ENCODE results near the gene EHMT1.

EHMT1 gene

GRCh38 chr9:137829260-137829996, 210.6 kb downstream of the EHMT1 start:
- Histone ChIP-seq H3K27ac (ENCODE audit: poor library complexity, severe bottlenecking) (no peak overlapping the region), H3K36me3 (ENCODE audit: low read depth) (peaks cover 24% of the 10 kb centered on the region), H3K27me3 (ENCODE audit: insufficient read depth, poor library complexity, severe bottlenecking) (no peaks in the 10 kb centered on the region), H3K9me3 (ENCODE audit: severe bottlenecking) (no peaks in the 10 kb centered on the region), H3K4me3 (ENCODE audit: severe bottlenecking) (no peak overlapping the region), H3K4me1 (ENCODE audit: insufficient read depth, poor library complexity, severe bottlenecking) (no peaks in the 10 kb centered on the region)
- no peak for DNase-seq (ENCODE audit: low spot score)
- TF ChIP-seq CTCF (IDR thresholded peaks at IDR 0.05; ENCODE audit: poor library complexity, severe bottlenecking) = no peak
- no peak for ATAC-seq (ENCODE audit: low read depth)

- Histone ChIP-seq H3K4me3 (ENCODE audit: severe bottlenecking) (no peak overlapping the region), H3K36me3 (ENCODE audit: low read depth) (peaks cover 20% of the 10 kb centered on the region), H3K27me3 (ENCODE audit: insufficient read depth, poor library complexity, severe bottlenecking) (no peaks in the 10 kb centered on the region), H3K27ac (ENCODE audit: poor library complexity, severe bottlenecking) (no peak overlapping the region), H3K4me1 (ENCODE audit: insufficient read depth, poor library complexity, severe bottlenecking) (no peaks in the 10 kb centered on the region), H3K9me3 (ENCODE audit: severe bottlenecking) (no peaks in the 10 kb centered on the region)
- no peak for TF ChIP-seq CTCF (IDR thresholded peaks at IDR 0.05; ENCODE audit: poor library complexity, severe bottlenecking)
- DNase-seq (ENCODE audit: low spot score) = no peak
- no peak for ATAC-seq (ENCODE audit: low read depth)
These were observed 213.4 kb downstream of the EHMT1 start for GRCh38 chr9:137832191-137832700.

GRCh38 chr9:137832830-137833590, 214.2 kb downstream of the EHMT1 start:
- H3K9me3 ChIP-seq (ENCODE audit: severe bottlenecking) = no peaks in the 10 kb centered on the region
- TF ChIP-seq CTCF (IDR thresholded peaks at IDR 0.05; ENCODE audit: poor library complexity, severe bottlenecking) = no peak
- no peak overlapping the region for H3K4me3 ChIP-seq (ENCODE audit: severe bottlenecking)
- H3K4me1 ChIP-seq (ENCODE audit: insufficient read depth, poor library complexity, severe bottlenecking) = no peaks in the 10 kb centered on the region
- H3K27ac ChIP-seq (ENCODE audit: poor library complexity, severe bottlenecking) = no peak overlapping the region
- DNase-seq (ENCODE audit: low spot score) (no peak), ATAC-seq (ENCODE audit: low read depth) (no peak)
- H3K27me3 ChIP-seq (ENCODE audit: insufficient read depth, poor library complexity, severe bottlenecking) = no peaks in the 10 kb centered on the region
- H3K36me3 ChIP-seq (ENCODE audit: low read depth) = peaks cover 20% of the 10 kb centered on the region

GRCh38 chr9:137833721-137834613, 215.2 kb downstream of the EHMT1 start:
- Histone ChIP-seq H3K36me3 (ENCODE audit: low read depth) (peaks cover 20% of the 10 kb centered on the region), H3K4me3 (ENCODE audit: severe bottlenecking) (no peak overlapping the region), H3K27me3 (ENCODE audit: insufficient read depth, poor library complexity, severe bottlenecking) (no peaks in the 10 kb centered on the region), H3K9me3 (ENCODE audit: severe bottlenecking) (no peaks in the 10 kb centered on the region), H3K4me1 (ENCODE audit: insufficient read depth, poor library complexity, severe bottlenecking) (no peaks in the 10 kb centered on the region), H3K27ac (ENCODE audit: poor library complexity, severe bottlenecking) (no peak overlapping the region)
- ATAC-seq (ENCODE audit: low read depth) = no peak
- no peak for TF ChIP-seq CTCF (IDR thresholded peaks at IDR 0.05; ENCODE audit: poor library complexity, severe bottlenecking)
- no peak for DNase-seq (ENCODE audit: low spot score)

Measured in RWPE2 (cell line).